ENCODE data around the gene DNAJC15.

DNA sequence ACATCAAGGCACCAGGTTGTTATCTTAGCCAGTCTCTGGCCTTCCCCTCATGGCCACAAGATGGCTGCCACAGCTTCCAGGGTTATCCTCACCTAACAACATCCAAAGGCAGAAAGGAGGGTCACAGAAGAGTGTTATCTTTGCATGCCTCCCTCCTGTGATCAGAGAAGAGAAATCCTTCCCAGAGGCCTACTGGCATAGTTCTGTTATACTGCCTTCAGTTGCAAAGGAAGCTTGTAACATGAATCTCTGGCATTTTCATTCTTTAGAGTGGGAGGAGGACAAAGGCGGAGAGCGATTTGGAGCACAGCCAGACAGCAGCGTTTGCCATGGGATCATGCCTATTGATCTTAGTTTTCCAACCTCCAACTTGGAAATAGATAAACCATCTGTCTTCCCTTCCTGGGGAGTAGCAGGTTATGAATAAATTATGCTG is 135.7 kb downstream of the DNAJC15 start:
- TF ChIP-seq, protein P1, sequence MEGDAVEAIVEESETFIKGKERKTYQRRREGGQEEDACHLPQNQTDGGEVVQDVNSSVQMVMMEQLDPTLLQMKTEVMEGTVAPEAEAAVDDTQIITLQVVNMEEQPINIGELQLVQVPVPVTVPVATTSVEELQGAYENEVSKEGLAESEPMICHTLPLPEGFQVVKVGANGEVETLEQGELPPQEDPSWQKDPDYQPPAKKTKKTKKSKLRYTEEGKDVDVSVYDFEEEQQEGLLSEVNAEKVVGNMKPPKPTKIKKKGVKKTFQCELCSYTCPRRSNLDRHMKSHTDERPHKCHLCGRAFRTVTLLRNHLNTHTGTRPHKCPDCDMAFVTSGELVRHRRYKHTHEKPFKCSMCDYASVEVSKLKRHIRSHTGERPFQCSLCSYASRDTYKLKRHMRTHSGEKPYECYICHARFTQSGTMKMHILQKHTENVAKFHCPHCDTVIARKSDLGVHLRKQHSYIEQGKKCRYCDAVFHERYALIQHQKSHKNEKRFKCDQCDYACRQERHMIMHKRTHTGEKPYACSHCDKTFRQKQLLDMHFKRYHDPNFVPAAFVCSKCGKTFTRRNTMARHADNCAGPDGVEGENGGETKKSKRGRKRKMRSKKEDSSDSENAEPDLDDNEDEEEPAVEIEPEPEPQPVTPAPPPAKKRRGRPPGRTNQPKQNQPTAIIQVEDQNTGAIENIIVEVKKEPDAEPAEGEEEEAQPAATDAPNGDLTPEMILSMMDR (IDR thresholded peaks at IDR 0.05), result no peak
- TF ChIP-seq POLR2AphosphoS5 (IDR thresholded peaks at IDR 0.05; ENCODE audit: insufficient read depth in 1 of 2, low read depth in 1 of 2) (no peak), POLR2A (IDR thresholded peaks at IDR 0.05) (no peak)
